GM11168 (cell line): ENCODE measurements around the gene SYMPK.

ENCODE experiments used
- in situ Hi-C: fragments of 300-500 bp; cut with MboI; formaldehyde crosslinking; loops from one replicate; pipeline ENCODE4 v1.12.0; 2022; ENCODE audit warnings: low sequenced_read_pairs; ENCODE audit not compliant: unreplicated experiment

Gene SYMPK

GRCh38 chr19:45770192-45771101 is 92.5 kb downstream of the SYMPK start:
- in situ Hi-C loops, result no loop called here

GRCh38 chr19:45769821-45770191 is 93.1 kb downstream of the SYMPK start:
- in situ Hi-C loops, result no loop called here

GRCh38 chr19:45768984-45769782 is 93.8 kb downstream of the SYMPK start, which contains the start of gene SIX5:
Gene SIX5, minus strand, starts transcription at chr19:45769252. Its CDS starts 408 bp downstream, at chr19:45768844.
- in situ Hi-C loops, result no loop called here

- in situ Hi-C loops, result no loop called here
Measured at GRCh38 chr19:45768655-45768983, 94.3 kb downstream of the SYMPK start.

GRCh38 chr19:45767881-45768654 is 94.9 kb downstream of the SYMPK start:
- in situ Hi-C loops, result no loop called here

GRCh38 chr19:45767410-45767880 is 95.5 kb downstream of the SYMPK start:
- in situ Hi-C loops, result no loop called here

- in situ Hi-C loops, result no loop called here
Measured at GRCh38 chr19:45766869-45767346, 96.0 kb downstream of the SYMPK start.

- in situ Hi-C loops, result no loop called here
Measured at GRCh38 chr19:45766296-45766868, 96.6 kb downstream of the SYMPK start.

GRCh38 chr19:45765702-45766295 is 97.1 kb downstream of the SYMPK start:
- in situ Hi-C loops, result no loop called here
